ENCODE data around the gene MTMR3.

The MTMR3 gene

DNA sequence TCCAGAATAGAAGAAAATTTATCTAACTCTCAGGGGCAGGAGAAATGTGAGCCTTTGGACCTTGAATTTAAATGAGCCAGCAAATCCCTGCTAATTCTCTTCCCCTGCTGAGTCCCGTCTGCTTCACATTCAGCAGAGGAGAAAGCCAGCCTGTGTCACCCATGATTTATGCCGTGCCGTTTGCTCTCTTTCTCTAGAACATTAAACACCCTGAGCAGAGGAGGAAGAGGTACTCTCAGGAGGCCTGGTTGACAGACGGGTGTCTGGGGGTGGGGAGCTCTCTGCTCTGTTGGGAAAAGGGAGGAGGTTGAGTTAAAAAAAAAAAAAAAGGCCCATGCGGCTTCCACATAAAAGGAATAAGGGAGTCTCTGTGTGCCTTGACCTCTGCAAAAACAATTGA, 11.3 kb upstream of the MTMR3 start:
- peak; percentile 21 for DNase-seq

DNA sequence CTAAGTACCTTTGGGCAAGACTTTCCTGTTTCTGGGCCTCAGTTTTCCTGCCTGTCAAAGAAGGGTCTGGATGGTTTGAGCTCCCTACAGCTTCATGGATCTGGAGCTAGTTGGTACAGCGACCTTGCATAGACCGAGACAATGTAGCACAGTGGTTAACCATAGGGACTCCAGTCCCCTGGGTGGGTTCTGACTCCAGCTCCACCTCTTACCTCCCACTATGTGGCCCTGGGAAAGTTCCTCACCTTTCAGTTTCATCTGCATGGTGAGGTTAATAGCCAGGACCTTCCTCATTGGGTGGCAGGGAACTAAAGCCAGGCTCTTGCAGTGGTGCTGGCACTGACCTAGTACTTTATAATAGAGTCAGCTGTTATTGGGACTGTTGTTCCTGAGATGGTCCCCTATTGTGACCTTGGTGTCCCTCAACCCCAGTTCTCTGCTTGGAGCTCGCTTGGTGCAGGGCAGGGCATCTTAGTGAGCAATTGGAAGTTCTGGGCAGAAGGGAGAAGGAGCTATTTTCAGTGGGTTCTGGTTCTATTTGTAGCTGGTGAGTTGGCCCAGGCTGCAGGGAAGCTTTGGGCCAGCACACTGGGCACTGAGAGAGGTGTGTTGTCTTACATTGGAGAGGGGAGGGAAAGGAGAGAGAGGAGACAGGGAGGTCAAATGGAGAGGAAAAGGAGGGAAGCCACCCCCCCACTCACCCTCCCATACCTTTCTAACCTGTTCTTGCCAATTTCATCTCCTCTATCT, 10.7 kb upstream of the MTMR3 start:
- DNase-seq: no peak

DNA sequence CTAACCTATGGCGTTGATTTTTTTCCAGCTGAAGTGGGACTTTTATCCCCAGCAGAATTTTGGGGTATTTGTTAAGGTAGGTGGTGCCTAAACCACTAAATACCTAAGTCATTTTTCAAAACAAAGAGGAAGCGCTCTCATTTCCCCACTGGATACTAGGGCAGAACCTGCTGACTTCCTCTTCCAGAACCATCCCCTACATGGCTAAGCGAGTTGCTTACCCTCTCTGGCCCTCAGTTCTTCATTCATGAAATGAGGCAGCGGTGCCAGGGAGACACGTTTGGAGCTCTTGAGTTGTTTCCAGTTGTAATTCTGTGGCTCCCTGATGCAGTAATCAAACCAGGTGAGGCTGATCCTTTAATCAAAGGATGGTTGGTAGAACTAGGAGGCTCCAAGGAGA, 10.0 kb upstream of the MTMR3 start:
- no peak for DNase-seq

DNA sequence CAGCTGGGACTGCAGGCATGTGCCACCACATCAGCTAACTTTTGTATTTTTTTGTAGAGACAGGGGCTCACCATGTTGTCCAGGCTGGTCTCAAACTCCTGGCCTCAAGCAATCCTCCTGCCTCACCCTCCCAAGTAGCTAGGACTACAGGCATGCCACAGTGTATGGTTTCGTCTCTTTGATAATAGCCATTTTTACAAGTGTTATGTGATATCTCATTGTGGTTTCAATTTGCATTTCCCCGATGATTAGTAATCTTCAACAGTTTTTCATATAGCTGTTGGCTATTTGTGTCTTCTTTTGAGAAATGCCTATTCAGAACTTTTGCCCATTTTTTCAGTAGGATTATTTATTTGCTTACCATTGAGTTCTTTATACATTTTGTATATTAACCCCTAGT, 9.0 kb upstream of the MTMR3 start:
- no peak for DNase-seq

DNA sequence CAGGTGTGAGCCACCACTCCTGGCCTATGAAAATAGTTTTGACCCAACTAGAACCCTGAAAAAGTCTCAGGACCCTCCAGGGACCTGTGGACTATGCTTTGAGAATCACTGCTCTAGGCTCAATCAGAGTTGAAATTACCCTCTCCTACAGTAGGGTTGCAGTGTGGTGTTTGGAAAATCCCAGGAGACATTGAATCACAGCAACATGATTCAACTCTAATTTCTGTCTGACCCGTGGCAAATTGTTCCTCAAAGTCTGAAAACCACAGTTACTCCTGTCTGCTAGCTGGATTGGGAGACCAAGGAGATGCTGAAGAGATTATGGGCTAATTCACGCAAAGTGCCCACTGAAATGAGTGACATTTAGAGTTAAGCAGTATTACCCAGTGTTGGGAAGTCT, 5.4 kb upstream of the MTMR3 start:
- DNase-seq: no peak

DNA sequence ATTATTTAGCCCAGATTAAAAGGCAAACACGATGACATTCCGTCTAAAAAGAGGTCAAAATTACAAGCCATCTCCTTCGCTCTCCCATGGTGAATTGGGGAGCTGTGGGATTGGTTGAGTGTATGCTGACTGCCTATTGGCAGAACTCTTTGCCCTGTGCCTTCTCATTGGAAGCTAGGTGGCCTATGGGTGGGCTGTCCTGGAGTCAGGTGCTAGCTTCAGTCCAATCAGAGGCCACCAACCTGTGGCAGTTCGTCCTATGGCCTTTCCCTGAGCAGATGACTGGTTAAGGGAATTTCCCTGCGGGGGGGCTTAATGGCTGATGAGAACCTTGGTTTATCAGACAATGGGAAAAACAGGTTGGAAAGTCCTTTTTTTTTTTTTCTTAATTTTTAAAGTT, 3.2 kb upstream of the MTMR3 start:
- no peak for DNase-seq

DNA sequence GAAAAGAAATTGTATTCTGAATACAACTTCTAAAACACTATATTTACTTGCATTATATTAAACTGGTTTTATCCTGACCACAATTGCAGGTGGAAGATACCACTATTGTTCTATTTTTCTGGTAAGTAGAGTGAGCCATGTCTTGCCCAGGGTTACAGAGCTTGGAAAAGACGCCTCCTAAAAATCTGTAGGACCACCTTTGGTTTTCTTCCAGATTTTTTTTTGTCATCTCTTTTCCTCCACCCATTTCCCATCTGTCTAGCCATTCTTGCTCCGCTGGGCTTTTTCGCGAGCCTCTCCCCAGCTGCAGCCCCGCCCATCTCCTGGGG, 294 bp upstream of the MTMR3 start:
- DNase-seq: no peak

DNA sequence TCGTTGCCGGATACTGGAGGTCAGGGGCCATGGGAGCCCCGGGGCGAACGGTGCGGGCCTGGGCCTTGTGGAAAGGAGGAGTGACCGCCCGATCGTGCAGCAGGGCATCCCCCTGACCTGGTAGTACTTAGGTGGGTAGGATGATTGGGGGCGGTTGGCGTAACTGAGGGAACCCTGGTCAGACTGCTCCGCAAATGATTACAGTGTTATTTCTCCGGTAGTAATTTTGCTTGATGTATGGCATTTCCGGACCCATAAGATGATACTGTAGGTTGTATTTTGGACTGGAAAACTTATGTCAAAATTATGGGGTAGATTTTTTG, 762 bp downstream of the MTMR3 start:
- DNase-seq: no peak

DNA sequence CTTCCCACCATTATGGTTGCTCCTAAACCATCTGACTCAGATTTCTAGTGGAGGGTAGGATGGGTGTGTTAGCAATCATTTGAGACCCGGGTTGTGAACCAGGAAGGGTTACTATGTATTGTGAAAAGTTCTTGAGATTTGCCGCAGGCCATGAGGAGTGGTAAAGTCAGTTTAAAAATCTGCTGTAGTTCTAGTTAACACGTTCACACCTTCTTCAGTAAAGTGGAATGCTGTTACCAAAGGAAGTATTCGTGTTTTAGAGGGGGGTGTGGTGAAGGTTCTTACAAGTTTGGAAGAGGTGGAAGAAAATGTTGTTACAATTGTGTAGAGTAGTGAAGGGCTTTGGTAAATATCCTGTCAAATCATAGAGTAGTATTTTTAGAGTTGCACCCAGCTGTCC, 2.6 kb downstream of the MTMR3 start:
- no peak for DNase-seq

DNA sequence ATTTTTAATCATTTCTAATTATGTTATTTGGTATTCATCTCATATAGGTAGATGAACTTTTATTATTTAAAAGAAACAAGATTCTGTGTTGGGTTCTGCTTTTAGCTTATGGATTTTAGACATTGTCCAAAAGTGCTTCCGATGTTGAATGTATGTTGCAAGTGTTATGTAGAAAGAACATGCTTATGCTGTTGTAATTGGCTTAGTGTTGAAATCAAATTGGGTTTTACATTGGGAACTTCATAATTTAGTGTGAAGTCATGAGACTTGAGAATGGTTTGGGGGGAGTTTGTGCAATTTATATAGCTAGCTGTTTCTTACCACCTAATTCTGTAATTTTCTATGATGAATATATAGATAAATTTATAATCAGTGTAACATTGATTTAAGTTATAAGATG, 3.6 kb downstream of the MTMR3 start:
- no peak for DNase-seq

DNA sequence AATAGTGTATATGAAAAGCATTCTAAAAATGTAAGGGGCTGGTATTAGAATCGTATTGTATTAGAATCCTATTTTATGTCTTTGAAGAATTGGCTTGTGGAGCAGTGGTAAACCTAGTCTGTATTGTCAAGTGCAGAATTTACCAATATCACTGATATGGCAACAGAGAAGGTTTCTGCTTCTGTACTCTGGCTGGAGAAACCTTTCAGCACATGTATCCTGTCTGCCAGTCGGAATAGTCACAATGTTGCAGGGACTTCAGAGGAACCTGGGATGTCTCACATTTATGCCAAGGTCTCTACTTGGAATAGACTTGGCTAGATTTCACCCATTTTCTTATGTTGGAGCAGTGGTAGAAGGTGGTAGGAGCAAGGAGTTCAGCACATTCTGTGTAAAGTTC, 4.4 kb downstream of the MTMR3 start:
- DNase-seq: no peak

DNA sequence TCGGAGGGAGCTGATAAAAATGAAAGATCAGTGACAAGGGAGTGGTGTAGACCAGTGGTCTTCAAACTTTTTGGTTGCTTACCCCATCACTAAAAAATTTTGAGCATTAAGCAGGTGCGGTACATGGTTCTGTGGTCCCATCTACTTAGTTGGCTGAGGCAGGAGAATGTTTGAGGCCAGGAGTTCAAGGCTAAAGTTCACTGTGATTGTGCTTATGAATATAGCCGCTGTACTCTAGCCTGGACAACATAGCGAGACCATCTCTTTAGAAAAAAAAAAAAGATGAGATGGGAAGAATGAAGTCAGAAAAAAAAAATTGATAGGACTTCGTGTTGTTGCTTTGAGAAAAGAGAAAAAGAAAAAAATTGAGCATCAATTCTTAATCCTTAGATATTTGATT, 7.8 kb downstream of the MTMR3 start:
- DNase-seq: no peak

DNA sequence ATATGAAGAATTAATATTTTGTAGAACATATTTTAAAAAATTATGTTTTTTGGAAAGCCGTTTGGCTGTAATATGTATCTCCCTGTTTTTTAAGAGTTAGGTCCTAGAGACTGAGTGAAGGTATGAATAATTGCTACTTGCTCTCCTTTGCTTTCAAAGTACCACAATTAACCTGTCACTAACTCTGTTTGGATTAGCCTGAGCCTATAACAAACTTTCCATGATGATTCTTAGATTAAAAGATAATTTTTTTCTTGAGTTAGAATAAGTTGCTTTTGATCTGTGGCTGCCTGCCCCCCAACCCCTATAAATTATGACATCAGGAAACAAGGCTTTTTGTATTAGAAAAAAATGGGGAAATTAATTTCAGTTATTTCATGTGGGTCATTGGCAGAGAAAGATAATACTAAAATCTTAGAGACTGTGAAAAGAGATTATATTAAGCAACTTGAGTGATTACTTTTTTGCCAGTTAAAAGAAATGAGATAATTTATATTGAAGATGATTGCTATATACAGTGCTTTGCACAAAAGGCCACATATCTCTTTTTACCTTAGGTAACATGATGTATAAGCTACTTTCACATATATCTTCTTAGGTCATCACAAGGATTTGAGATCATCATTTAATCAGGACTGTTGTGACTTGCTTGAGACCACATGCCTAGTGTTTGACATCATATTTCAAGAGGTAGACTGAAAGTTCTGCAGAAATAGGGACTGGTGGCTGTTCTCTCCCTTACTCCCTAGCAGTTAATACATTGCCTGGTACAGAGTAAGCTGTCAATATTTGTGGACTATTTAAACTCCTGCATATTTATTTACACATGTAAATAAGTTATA, 9.6 kb downstream of the MTMR3 start:
- DNase-seq: no peak

DNA sequence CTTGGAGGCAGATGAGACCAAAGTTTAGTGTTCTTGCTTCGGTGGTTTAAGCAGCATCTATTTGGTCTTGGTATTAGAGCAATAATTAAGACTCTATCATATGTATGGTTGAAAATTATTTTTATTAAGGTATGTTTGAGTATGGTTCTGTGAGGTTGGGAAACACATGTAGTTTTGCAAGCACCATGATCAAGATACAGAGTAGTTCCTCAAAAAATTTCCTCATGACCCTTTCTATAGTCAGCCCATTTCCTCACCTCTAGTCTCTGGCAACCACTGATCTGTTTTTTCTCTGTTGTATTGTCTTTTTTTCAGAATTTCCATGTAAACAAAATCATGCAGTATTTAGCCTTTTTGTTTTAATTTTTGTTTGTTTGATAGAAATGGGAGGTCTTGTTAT, 18.4 kb downstream of the MTMR3 start:
- DNase-seq: no peak

DNA sequence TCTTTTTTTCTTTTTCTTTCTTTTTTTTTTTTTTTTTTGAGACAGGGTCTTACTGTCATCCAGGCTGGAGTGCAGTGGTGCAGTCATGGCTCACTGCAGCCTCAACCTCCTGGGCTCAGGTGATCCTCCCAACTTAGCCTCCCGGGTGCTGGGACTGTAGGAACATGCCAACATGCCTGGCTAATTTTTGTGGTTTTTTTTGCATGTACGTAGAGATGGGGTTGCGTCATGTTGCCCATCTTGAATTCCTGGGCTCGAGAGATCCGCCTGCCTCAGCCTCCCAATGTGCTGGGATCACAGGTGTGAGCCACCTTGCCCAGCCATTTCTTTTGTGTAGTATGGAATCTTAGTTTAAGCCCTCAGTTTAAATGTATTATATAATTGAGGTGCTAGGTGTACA, 20.4 kb downstream of the MTMR3 start:
- DNase-seq: no peak

DNA sequence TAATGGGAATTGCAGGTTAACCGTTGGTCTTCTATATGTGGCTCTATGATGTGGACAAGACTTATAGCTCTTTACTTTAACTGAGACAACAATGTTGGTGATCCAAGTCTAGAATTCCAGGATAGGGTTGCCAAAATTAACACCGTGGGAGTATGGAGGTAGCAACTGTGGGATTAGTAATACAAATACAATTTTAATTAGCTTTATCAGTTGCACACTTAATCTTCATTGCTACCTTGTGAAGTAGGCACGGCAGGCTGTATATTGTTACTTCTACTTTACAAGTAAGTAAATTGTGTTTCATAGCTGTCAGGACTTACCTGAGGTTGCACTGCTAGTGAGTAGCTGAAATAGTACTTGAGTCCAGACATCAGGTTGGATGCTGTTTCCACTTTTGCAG, 21.0 kb downstream of the MTMR3 start:
- DNase-seq: no peak

DNA sequence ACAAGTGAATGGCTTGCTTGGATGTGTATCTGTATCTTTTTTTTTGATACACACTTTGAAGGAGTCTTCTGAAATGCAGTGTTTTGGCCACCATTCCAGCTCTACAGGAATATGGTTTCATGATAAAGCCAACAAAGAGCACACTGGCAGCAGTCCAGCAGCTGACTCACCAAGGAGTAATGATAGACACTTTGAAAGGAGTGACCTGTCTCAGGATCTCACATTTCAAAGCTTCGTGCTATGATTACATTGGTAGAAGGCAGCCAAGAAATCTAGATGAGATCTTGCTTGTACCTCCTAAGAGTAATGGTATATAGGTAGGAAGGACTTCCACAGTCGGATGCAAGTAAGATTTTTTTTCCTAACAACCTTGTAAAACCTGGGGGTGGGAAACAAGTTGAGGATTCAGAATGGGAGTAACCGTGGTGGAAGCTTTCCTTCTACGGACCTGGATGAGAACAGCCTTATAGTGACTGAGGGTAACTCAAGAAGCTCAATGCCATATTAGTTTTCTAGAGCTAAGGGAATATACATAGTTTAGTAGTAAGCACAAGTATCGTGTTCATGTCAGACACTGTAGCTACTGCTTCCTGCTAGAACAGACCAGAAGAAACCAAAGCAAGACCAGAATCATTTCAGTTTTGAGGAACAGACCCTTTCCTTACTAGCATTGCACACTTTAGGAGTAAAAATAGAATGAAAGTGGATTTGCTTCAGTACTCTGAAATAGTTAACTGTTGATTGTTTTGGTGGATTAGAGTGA, 25.0 kb downstream of the MTMR3 start:
- DNase-seq: peak; percentile 78

DNA sequence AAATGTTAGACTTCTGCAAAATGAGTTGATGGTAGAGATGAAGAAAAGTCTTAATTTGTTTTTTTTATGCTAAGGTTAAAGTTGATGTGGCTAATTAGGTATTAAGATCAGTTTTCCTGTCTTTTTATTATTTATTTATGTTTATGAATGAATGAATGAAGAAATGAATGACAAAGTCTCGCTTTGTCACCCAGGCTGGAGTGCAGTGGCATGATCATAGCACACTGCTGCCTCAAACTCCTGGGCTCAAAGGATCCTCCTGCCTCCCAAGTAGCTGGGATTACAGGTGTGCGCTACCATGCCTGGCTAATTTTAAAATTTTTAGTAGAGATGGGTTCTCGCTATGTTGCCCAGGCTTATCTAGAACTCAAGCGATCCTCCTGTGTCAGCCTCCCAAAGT, 29.2 kb downstream of the MTMR3 start:
- DNase-seq: no peak

DNA sequence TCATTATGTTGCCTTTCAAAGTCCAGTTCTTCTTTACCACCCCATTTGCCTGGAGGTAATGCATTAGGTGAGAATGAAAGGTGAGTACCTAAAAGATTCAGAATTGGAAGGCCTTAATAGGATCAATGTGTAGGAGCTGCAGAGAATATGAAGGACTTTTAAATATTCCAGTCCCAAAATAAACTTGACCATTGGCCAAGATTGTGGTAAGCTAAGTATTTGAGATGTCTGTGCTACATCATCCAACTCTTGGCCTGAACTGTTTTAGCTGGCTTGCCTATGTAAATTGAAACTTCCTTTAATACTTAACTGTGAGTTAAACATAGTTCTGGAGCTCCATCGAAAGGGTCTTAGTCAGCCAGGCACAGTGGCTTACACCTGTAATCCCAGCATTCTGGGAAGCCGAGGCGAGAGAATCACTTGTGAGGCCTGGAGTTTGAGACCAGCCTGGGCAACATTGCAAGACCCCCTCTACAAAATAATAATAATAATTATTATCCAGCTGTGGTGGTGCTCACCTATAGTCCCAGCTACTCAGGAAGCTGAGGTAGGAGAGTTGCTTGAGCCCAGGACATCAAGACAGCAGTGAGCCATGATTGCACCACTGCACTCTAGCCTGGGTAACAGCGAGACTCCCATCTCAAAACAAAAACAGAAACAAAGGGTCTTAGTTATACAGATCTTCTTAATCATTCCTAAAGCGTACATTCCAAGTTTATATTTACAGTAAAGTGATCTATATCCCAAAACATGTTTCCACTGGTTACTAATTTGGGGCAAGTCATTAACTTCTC, 29.8 kb downstream of the MTMR3 start:
- DNase-seq: no peak

DNA sequence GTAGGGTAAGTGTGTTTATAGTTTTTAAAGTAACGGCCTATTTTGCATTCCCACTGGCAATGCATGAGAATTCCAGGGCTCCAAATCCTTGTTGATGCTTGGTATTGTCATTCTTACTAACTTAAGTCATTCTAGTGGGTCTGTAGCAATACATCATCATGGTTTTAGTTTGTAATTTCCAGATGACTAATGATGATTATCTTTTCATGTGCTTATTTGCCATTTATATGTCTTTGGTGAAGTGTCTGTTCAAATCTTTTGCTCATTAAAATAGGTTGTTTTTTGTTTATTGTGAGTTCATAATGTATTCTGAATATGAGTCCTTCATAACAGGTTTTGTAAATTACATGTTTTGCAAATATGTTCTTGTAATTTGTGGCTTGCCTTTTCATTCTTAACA, 31.2 kb downstream of the MTMR3 start:
- no peak for DNase-seq

DNA sequence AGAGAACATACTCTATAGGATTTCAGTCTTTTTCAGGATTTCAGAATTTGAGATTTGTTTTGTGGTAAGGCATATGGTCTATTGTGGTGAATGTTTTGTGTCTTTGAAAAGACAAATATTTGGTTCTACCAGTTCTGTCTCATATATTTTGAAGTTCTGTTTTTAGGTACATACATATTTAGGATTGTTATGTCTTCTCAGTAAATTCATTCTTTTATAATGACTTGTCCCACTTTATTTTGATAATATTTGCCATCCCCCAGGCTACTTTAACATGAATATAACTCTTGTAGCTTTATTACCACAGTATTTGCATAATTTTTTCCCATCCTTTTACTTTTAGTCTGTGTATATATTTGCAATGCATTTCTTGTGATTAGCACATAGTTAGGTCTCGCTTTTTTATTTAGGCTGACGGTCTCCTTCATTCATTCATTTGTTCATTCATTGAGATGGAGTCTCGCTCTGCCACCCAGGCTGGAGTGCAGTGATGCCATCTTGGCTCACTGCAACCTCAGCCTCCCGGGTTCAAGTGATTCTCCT, 32.1 kb downstream of the MTMR3 start:
- DNase-seq: no peak

DNA sequence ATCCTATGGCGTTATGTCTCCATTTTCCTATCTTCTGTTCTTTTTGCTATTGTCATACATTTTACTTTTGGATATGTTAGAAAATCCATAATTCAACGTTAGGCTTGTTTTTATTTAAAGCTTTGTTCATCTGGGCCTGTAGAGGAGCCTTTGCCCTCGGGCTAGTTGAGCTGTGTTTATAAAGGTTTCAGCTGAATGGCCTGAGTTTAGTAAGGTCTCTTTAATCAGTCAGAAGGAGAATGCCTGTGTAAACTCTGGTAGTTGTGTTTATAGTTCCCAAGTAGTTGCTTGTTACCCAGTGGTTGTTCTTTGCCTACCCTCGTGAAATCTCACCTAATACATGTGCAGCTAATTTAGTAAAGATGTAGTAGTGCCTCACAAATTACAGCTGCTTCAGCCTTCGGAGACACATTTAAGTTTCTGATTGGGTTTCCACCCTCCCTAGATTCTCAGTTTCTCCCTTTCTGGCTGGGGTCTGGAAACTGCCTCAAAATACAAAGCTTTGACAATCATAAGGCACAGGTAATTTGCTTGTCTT, 33.1 kb downstream of the MTMR3 start:
- no peak for DNase-seq

Measured in NCI-H2227 treated with DMSO at 0.1 percent for 48 hours (cell line).